Measurements from ENCODE around the gene ZNF503.

ZNF503 gene

DNA sequence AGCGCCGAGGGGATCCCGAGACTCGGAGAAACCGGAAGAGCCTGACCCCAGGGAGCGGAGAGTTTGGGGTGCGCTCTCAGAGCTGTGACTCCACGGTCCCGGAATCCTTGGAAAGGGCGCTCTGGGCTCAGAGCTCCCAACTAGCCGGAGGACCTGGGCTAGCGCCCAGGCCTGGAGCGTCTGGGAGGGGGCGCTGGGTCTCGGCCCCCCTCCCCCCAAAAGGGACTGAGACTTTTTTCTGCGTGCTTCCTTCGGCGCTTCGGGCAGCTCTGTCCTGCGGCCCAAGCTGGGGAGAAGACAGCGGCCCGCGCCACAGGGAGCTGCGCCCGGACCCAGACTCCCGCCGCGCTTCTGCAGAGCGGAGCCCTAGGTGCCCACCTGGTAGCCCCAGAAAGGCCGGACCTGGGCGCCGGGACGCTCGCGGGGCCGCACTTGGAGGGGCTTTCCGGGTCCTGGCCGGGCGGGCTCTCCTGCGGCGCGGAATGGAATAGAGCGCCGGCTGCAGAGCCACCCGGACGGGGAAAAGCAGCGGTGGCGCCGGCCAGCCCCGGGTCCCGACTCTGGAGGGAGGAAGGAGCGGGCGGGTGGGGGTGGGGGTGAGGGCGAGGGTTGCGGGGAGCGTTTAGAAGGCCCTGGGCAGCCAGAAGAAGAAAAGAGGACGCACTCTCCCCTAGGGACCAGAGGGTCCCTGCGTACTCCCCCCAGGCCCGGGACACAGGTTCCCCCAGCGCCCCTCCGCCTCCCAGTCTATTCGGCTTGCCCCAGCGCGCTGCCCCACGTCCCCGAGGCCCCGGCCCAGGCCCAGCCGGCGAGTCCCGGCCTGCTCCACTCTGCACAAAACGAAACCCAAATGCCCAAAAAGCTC is 4.7 kb downstream of the ZNF503 start:
- H3K4me3 ChIP-seq (ENCODE audit: control insufficient read depth, low read depth, low read length): peak overlapping the region; percentile 43
- DNase-seq (ENCODE audit: low read depth): no peak
- TF ChIP-seq CTCF (IDR thresholded peaks at IDR 0.05; ENCODE audit: control insufficient read depth, insufficient read depth, low read depth, low read length, missing control alignments): no peak

GRCh38 chr10:75395932-75396630 is 5.5 kb downstream of the ZNF503 start:
- peak overlapping the region; percentile 43 for H3K4me3 ChIP-seq (ENCODE audit: control insufficient read depth, low read depth, low read length)
- no peak for DNase-seq (ENCODE audit: low read depth)
- no peak for TF ChIP-seq CTCF (IDR thresholded peaks at IDR 0.05; ENCODE audit: control insufficient read depth, insufficient read depth, low read depth, low read length, missing control alignments)

DNA sequence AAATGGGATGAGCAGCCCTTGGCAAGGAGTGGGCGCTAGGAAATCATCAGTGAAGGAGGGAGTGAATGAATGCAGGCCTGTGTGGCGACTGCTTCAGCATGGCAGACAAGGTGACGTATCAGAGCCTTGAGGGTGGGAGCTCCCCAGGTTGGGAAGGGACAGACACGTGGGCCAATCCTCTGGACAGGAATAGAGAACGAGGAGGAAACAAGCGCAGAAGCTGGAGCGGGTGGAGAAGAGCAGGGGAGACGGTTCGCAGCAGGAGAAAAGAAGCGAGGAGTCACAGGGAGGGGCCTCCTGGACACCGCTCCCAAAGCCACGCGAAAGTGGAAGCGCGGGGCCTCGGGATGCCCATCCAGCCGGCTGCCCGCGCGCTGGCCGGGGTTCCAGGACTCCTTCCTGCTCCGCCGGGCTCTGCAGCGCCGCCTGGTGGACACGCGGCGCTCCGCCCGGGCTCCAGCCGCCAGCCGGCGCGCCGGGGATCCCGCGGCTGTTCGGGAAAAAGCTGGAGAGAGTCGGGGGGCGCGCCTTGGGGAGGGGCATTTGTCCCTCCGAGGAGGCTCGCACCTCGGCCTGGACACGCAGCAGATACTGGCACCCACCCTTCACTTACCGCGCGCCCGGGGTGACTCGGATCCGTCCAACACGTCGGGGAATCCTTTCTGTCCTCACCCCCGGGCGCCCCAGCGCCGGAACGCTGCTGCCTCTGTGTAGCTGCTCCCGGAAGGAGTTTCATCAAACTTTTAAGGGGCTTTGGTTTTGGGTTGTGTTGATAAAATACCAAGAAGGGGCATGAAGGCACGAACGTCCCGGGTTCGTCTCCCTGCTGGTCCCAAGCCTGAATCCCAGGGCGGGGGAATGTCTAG is 6.3 kb downstream of the ZNF503 start:
- H3K4me3 ChIP-seq (ENCODE audit: control insufficient read depth, low read depth, low read length): peak overlapping the region; percentile 43
- no peak for DNase-seq (ENCODE audit: low read depth)
- peak; percentile 52 for TF ChIP-seq CTCF (IDR thresholded peaks at IDR 0.05; ENCODE audit: control insufficient read depth, insufficient read depth, low read depth, low read length, missing control alignments)

GRCh38 chr10:75394221-75394620 is 7.3 kb downstream of the ZNF503 start:
- DNase-seq (ENCODE audit: low read depth): no peak
- TF ChIP-seq CTCF (IDR thresholded peaks at IDR 0.05; ENCODE audit: control insufficient read depth, insufficient read depth, low read depth, low read length, missing control alignments): no peak
- no peak overlapping the region for H3K4me3 ChIP-seq (ENCODE audit: control insufficient read depth, low read depth, low read length)

DNA sequence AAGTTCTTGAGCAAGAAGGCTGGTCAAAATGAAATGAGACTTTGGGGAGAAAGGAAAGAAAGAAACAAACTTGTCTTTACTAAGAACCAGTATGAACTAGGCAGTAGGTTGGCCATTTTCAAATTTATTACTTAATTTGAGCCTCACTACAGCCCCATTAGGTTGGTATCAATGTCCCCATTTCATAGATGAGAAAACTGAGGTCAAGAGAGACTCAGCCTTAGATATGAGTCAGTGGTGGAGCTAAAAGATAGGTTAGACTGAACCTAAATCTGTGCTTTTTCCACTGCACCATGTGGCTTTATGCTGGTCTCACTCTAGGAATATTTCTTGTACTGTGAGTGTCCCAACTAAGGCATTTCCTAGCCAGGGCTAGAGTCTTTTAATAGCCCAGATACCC is 8.8 kb downstream of the ZNF503 start:
- TF ChIP-seq CTCF (IDR thresholded peaks at IDR 0.05; ENCODE audit: control insufficient read depth, insufficient read depth, low read depth, low read length, missing control alignments): no peak
- DNase-seq (ENCODE audit: low read depth): no peak
- no peak overlapping the region for H3K4me3 ChIP-seq (ENCODE audit: control insufficient read depth, low read depth, low read length)

GRCh38 chr10:75392271-75392670 is 9.3 kb downstream of the ZNF503 start:
- DNase-seq (ENCODE audit: low read depth): no peak
- no peak overlapping the region for H3K4me3 ChIP-seq (ENCODE audit: control insufficient read depth, low read depth, low read length)
- TF ChIP-seq CTCF (IDR thresholded peaks at IDR 0.05; ENCODE audit: control insufficient read depth, insufficient read depth, low read depth, low read length, missing control alignments): no peak

Data from AG09309 (cell line).